Measurements from ENCODE around the gene SLC16A1. TPM values are rescaled to one million over a fixed set of nuclear protein-coding genes. Genes with fewer than 3 reads are reported as not detected.
"Not testable (repeated sequence)": the region's sequence is repeated elsewhere in the genome, so short reads cannot be mapped to it uniquely, and the experiment has no call there.

The SLC16A1 gene
- total RNA-seq, 1 donor from 2014 or later, result 9.8 TPM

GRCh38 chr1:112894561-112895011, 61.4 kb downstream of the SLC16A1 start:
- no peaks in the 10 kb centered on the region for H3K36me3 ChIP-seq
- no peak overlapping the region for H3K27ac ChIP-seq
- H3K9me3 ChIP-seq, result peaks cover 19% of the 10 kb centered on the region
- intact Hi-C loops (cut with DNase I), result no loop called here
- ATAC-seq (no peak), DNase-seq (no peak)
- H3K4me3 ChIP-seq, result no peak overlapping the region
- no peak for TF ChIP-seq CTCF (IDR thresholded peaks at IDR 0.05)
- H3K27me3 ChIP-seq (ENCODE audit: low read depth), result no peaks in the 10 kb centered on the region
- no peaks in the 10 kb centered on the region for H3K4me1 ChIP-seq

- ATAC-seq (no peak), DNase-seq (no peak)
- Histone ChIP-seq H3K27ac (no peak overlapping the region), H3K36me3 (no peaks in the 10 kb centered on the region), H3K27me3 (ENCODE audit: low read depth) (no peaks in the 10 kb centered on the region), H3K4me1 (no peaks in the 10 kb centered on the region), H3K9me3 (peaks cover 19% of the 10 kb centered on the region), H3K4me3 (no peak overlapping the region)
- intact Hi-C loops (cut with DNase I), result no loop called here
- no peak for TF ChIP-seq CTCF (IDR thresholded peaks at IDR 0.05)
These were observed 62.0 kb downstream of the SLC16A1 start for GRCh38 chr1:112894010-112894292.

GRCh38 chr1:112893288-112894009, 62.5 kb downstream of the SLC16A1 start:
- H3K36me3 ChIP-seq, result no peaks in the 10 kb centered on the region
- H3K27ac ChIP-seq, result no peak overlapping the region
- no peaks in the 10 kb centered on the region for H3K27me3 ChIP-seq (ENCODE audit: low read depth)
- intact Hi-C loops (cut with DNase I), result no loop called here
- no peak for DNase-seq
- ATAC-seq, result no peak
- peaks cover 19% of the 10 kb centered on the region for H3K9me3 ChIP-seq
- TF ChIP-seq CTCF (IDR thresholded peaks at IDR 0.05), result no peak
- no peak overlapping the region for H3K4me3 ChIP-seq
- H3K4me1 ChIP-seq, result no peaks in the 10 kb centered on the region

- peaks cover 15% of the 10 kb centered on the region for H3K9me3 ChIP-seq
- H3K4me1 ChIP-seq; intact Hi-C loops (cut with DNase I); H3K36me3 ChIP-seq; H3K27ac ChIP-seq; H3K4me3 ChIP-seq; DNase-seq; ATAC-seq; H3K27me3 ChIP-seq (ENCODE audit: low read depth): not testable (repeated sequence)
These were observed 66.1 kb downstream of the SLC16A1 start for GRCh38 chr1:112889906-112890305.

- H3K4me1 ChIP-seq, result no peaks in the 10 kb centered on the region
- H3K9me3 ChIP-seq, result peaks cover 14% of the 10 kb centered on the region
- DNase-seq (no peak), ATAC-seq (no peak)
- H3K4me3 ChIP-seq, result no peak overlapping the region
- TF ChIP-seq CTCF (IDR thresholded peaks at IDR 0.05), result no peak
- intact Hi-C loops (cut with DNase I), result no loop called here
- H3K27ac ChIP-seq, result no peak overlapping the region
- H3K27me3 ChIP-seq (ENCODE audit: low read depth), result no peaks in the 10 kb centered on the region
- no peaks in the 10 kb centered on the region for H3K36me3 ChIP-seq
These were observed 66.8 kb downstream of the SLC16A1 start for GRCh38 chr1:112889052-112889768.

GRCh38 chr1:112888630-112889029, 67.4 kb downstream of the SLC16A1 start:
- no peak overlapping the region for H3K27ac ChIP-seq
- no peak for ATAC-seq
- H3K27me3 ChIP-seq (ENCODE audit: low read depth), result no peaks in the 10 kb centered on the region
- TF ChIP-seq CTCF (IDR thresholded peaks at IDR 0.05), result no peak
- DNase-seq, result no peak
- no peaks in the 10 kb centered on the region for H3K36me3 ChIP-seq
- H3K4me1 ChIP-seq, result no peaks in the 10 kb centered on the region
- H3K9me3 ChIP-seq, result peaks cover 9% of the 10 kb centered on the region
- intact Hi-C loops (cut with DNase I), result no loop called here
- no peak overlapping the region for H3K4me3 ChIP-seq
